OCI-LY7 (cell line): ENCODE data around the gene TAP1. TPM values are rescaled to one million over a fixed set of nuclear protein-coding genes. Genes with fewer than 3 reads are reported as not detected.

ENCODE experiments used
- BruUV-seq: library from RNA; stranded (reverse); fragments of 400-500 nt; replicated peaks from 2 replicates; lab custom pipeline; 2021; lab: Mats Ljungman, UMichigan
- CTCF ChIA-PET: fragments of 300-600 bp; sonication (Branson Sonifier 250); formaldehyde crosslinking; loops from one replicate; lab custom pipeline; 2022; ENCODE audit warnings: antibody characterized with exemption; ENCODE audit not compliant: unreplicated experiment; lab: Charles Lee
- POLR2A ChIA-PET: fragments of 300-600 bp; sonication (Branson Sonifier 250); formaldehyde crosslinking; loops from one replicate; lab custom pipeline; 2022; ENCODE audit warnings: antibody characterized with exemption; lab: Charles Lee
- DNase-seq: peaks from one replicate; pipeline ENCODE4 v3.0.0-alpha.2; 2015; ENCODE audit warnings: low spot score
- H2AFZ ChIP-seq: fragments of 200-600 bp; sonication (generic), shearing (Covaris generic); 2 replicates; pipeline ENCODE4 v1.6.1; 2014; ENCODE audit warnings: mild to moderate bottlenecking, antibody characterized with exemption, low read length, moderate library complexity
- H3K27ac ChIP-seq: fragments of 200-600 bp; sonication (generic); 2 replicates; pipeline ENCODE4 v1.5.1; 2014; ENCODE audit warnings: mixed run types, low read depth, mild to moderate bottlenecking, moderate library complexity, low read length, inconsistent platforms; ENCODE audit not compliant: poor library complexity, severe bottlenecking
- H3K36me3 ChIP-seq: fragments of 200-600 bp; sonication (generic); 2 replicates; pipeline ENCODE4 v1.6.1; 2014; ENCODE audit warnings: mild to moderate bottlenecking, antibody characterized with exemption, low read length, moderate library complexity, mixed read lengths; ENCODE audit not compliant: insufficient read depth
- H3K4me1 ChIP-seq: fragments of 200-600 bp; sonication (generic); 2 replicates; pipeline ENCODE4 v1.5.1; 2014; ENCODE audit warnings: mild to moderate bottlenecking, low read length; ENCODE audit not compliant: insufficient read depth, poor library complexity, severe bottlenecking
- H3K4me2 ChIP-seq: fragments of 200-600 bp; sonication (generic); 2 replicates; pipeline ENCODE4 v1.6.1; 2014; ENCODE audit warnings: mild to moderate bottlenecking, low read length
- H3K4me3 ChIP-seq: fragments of 200-600 bp; sonication (generic); 2 replicates; pipeline ENCODE4 v1.5.1; 2014; ENCODE audit warnings: mild to moderate bottlenecking, low read depth, low read length; ENCODE audit not compliant: poor library complexity, severe bottlenecking
- H3K79me2 ChIP-seq: fragments of 200-600 bp; sonication (generic); 2 replicates; pipeline ENCODE4 v1.6.1; 2016; ENCODE audit warnings: low read depth, mild to moderate bottlenecking, low read length, moderate library complexity, mixed read lengths; ENCODE audit not compliant: insufficient read depth
- H3K9me2 ChIP-seq: fragments of 200-600 bp; sonication (generic); 2 replicates; pipeline ENCODE4 v1.6.1; 2016; ENCODE audit warnings: mild to moderate bottlenecking, low read length, mixed read lengths; ENCODE audit not compliant: insufficient read depth
- H3K9me3 ChIP-seq: fragments of 200-600 bp; sonication (generic); 2 replicates; pipeline ENCODE4 v1.6.1; 2014; ENCODE audit warnings: mild to moderate bottlenecking, mixed run types, low read length, mixed read lengths
- H4K20me1 ChIP-seq: fragments of 200-600 bp; sonication (generic); 2 replicates; pipeline ENCODE4 v1.6.1; 2014; ENCODE audit warnings: mild to moderate bottlenecking, antibody characterized with exemption, low read length, moderate library complexity, mixed read lengths; ENCODE audit not compliant: insufficient read depth
- EZH2phosphoT487 ChIP-seq: fragments of 200-600 bp; sonication (generic); IDR thresholded peaks from 2 replicates; pipeline ENCODE4 v1.6.1; 2018; ENCODE audit warnings: low read depth, borderline replicate concordance, mild to moderate bottlenecking, mixed run types, antibody characterized with exemption, low read length, moderate library complexity, mixed read lengths
- intact Hi-C: fragments of 100-400 bp; cut with micrococcal nuclease; formaldehyde crosslinking; loops from one replicate; pipeline ENCODE4 v1.10.0; 2022; ENCODE audit not compliant: unreplicated experiment
- total RNA-seq, 2 experiments: library from RNA; depleted of rRNA in 1 of 2; stranded (reverse); fragments of >200 nt in 1 of 2; shearing (Covaris generic) in 1 of 2; gene quantifications; 2 replicates each; pipeline ENCODE4 v1.2.3, GENCODE V29; 2014 to 2022
- TF ChIP-seq, protein P1 (sequence below): fragments of 200-600 bp; sonication (generic); conservative IDR thresholded peaks from 2 replicates; pipeline ENCODE4 v1.5.1; 2014; ENCODE audit warnings: mild to moderate bottlenecking, antibody characterized with exemption, low read length, moderate library complexity, mixed read lengths

The TAP1 gene
- total RNA-seq, 2 experiments from 2014 or later: 66.3 to 85.9 TPM

DNA sequence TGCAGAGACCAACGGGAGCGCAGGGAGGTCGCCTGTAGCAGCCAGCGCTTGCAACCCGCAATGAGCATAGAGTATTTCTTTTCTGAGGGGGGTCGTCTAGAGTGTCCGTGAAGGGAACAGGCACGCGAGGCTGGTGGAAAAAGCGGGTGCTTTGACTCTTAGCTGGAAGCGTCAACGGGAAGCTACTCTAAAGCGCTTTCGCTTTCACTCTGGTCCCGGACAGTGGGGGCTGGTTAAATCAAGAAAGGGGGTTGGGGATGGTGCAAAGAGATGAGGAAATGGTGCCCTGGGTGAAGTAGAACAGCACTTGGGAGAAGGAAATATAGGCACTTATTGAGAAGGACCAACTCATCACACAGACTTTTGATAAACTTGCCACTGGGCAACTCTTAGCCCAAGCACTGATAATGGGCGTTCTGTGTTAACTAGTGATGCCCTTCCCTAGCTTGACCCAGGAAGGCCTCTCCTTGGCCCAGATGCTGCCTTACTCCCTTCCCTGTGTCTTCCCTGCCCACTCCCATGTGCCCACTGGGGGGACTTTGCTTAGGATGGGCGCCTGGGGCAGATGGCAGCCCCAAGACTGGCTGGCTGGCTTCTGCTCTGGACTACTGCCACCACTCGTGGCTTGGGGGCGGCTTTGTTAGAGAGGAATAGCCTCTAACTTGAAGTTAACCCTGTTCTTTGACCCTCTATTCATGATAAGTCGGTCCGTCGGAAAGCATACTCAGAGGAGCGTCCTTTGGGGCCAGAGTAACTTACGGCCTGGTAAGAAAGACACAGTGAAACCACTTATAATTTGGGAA lies 1.1 kb upstream of the TAP1 start:
- TF ChIP-seq, protein P1, sequence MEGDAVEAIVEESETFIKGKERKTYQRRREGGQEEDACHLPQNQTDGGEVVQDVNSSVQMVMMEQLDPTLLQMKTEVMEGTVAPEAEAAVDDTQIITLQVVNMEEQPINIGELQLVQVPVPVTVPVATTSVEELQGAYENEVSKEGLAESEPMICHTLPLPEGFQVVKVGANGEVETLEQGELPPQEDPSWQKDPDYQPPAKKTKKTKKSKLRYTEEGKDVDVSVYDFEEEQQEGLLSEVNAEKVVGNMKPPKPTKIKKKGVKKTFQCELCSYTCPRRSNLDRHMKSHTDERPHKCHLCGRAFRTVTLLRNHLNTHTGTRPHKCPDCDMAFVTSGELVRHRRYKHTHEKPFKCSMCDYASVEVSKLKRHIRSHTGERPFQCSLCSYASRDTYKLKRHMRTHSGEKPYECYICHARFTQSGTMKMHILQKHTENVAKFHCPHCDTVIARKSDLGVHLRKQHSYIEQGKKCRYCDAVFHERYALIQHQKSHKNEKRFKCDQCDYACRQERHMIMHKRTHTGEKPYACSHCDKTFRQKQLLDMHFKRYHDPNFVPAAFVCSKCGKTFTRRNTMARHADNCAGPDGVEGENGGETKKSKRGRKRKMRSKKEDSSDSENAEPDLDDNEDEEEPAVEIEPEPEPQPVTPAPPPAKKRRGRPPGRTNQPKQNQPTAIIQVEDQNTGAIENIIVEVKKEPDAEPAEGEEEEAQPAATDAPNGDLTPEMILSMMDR: no peak
- TF ChIP-seq EZH2phosphoT487: no peak
- Histone ChIP-seq H4K20me1 (no peaks in the 10 kb centered on the region), H3K4me1 (peaks cover 65% of the 10 kb centered on the region), H3K4me2 (peak overlapping the region; percentile 99), H3K9me3 (no peaks in the 10 kb centered on the region), H2AFZ (peak overlapping the region; percentile 49; the same call in 1 of the 2 replicates), H3K36me3 (peaks cover 53% of the 10 kb centered on the region), H3K27ac (peak overlapping the region; percentile 83), H3K79me2 (peaks cover 42% of the 10 kb centered on the region), H3K4me3 (peak overlapping the region; percentile 83), H3K9me2 (no peaks in the 10 kb centered on the region)
- intact Hi-C loops: loop anchor here (1.0 kb wide), 3 partner anchors 10 to 16 kb away; partner anchors contain the start of genes PSMB8 and TAP2
- BruUV-seq: TSS peak; percentile 64
- peak; percentile 74 for DNase-seq
- POLR2A ChIA-PET: interaction anchor here (0.6 to 7.7 kb wide), 11 partner anchors 10 to 458 kb away, joined by 3 to 88 read pairs (median 5); partner anchors contain the start of genes PSMB8 and TAP2
- CTCF ChIA-PET: interaction anchor here (0.5 to 4.7 kb wide), 6 partner anchors 13 to 662 kb away, joined by 3 to 17 read pairs (median 4); partner anchors contain the start of genes GPSM3 and TAP2

DNA sequence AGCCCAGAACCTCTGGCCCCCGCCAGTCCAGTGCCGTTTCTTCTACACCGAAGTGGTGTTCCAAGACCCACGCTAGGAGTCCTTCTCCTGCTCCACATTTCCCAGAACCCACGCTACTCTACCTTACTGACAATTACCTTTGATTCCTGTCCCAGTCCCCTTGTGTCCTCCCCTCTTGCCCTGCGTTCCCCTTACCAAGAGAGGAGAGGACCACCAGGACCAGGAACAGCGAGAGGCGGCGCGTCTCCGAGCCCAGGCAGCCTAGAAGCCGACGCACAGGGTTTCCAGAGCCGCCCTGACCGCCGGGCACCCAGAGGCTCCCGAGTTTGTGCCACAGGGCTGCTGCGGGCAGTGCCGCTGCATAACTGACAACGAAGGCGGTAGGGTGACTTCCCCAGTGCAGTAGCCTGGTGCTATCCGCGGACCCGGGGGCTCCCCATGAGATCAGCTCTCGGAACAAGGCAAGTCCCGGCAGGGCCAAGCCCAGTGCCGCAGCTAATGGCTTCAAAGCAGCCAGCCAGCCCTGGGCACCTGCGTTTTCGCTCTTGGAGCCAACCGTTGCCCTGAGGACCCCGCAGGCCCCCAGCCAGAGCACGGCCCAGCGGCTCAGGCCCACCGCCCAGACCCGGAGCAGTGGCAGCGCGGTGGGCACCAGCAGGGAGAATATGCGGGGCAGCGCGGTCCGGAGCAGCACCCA lies 512 bp downstream of the TAP1 start:
- peak overlapping the region; percentile 49; the same call in 1 of the 2 replicates for H2AFZ ChIP-seq
- H4K20me1 ChIP-seq: no peaks in the 10 kb centered on the region
- ChIA-PET POLR2A (interaction anchor here (0.6 to 7.7 kb wide), 12 partner anchors 8 to 752 kb away, joined by 3 to 88 read pairs (median 4); partner anchors contain the start of genes PSMB8 and TAP2), CTCF (interaction anchor here (1.0 to 1.5 kb wide), 3 partner anchors 8 to 15 kb away, joined by 4 to 6 read pairs (median 6); partner anchors contain the start of gene TAP2)
- no peaks in the 10 kb centered on the region for H3K9me2 ChIP-seq
- no peak for TF ChIP-seq EZH2phosphoT487
- TF ChIP-seq, protein P1: no peak
- H3K9me3 ChIP-seq: no peaks in the 10 kb centered on the region
- peaks cover 42% of the 10 kb centered on the region for H3K79me2 ChIP-seq
- peak overlapping the region; percentile 83 for H3K4me3 ChIP-seq
- DNase-seq: peak; percentile 56
- H3K36me3 ChIP-seq: peaks cover 50% of the 10 kb centered on the region
- peak overlapping the region; percentile 83 for H3K27ac ChIP-seq
- H3K4me2 ChIP-seq: peak overlapping the region; percentile 99
- intact Hi-C loops: no loop called here
- H3K4me1 ChIP-seq: peaks cover 50% of the 10 kb centered on the region
- no TSS peak for BruUV-seq
